Epithelial cell of proximal tubule (primary cell): ENCODE results near the gene SPATS2L. TPM values are rescaled to one million over a fixed set of nuclear protein-coding genes. Genes with fewer than 3 reads are reported as not detected.

Source experiments
- DNase-seq: peaks from one replicate; pipeline ENCODE4 v3.0.0-alpha.2; 2011; ENCODE audit warnings: low read depth
- H3K4me3 ChIP-seq: 2 replicates; pipeline ENCODE4 v1.5.1; 2011; ENCODE audit warnings: low read depth, mild to moderate bottlenecking, low read length
- total RNA-seq: library from RNA; depleted of rRNA; stranded (reverse); fragments of >200 nt; gene quantifications from 2 replicates; pipeline ENCODE4 v1.2.3, GENCODE V29; 2015
- TF ChIP-seq, protein P1 (sequence below): conservative IDR thresholded peaks from 2 replicates; pipeline ENCODE4 v1.5.1; 2012; ENCODE audit warnings: low read depth, mild to moderate bottlenecking, low read length

SPATS2L gene
- total RNA-seq, 1 donor from 2014 or later = 93.9 TPM

DNA sequence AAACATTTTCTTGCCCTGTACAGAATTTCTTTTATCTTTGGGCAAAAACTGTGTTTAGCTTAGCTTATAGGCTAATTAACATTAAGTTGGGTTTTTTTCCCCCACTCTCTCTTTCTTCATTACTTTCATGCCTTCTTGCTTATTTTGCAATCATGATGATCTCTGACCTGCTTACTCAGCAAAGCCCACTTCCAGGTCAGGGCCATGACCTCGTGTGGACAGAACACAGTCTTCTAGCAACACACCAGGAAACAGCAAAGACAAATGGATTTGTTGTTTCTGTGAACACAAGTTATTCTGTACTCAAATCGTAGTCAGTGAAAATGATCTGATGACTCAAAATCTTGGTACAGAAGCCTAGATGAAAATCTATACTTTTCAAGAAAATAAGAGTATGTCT is 60.7 kb downstream of the SPATS2L start:
- TF ChIP-seq, protein P1, sequence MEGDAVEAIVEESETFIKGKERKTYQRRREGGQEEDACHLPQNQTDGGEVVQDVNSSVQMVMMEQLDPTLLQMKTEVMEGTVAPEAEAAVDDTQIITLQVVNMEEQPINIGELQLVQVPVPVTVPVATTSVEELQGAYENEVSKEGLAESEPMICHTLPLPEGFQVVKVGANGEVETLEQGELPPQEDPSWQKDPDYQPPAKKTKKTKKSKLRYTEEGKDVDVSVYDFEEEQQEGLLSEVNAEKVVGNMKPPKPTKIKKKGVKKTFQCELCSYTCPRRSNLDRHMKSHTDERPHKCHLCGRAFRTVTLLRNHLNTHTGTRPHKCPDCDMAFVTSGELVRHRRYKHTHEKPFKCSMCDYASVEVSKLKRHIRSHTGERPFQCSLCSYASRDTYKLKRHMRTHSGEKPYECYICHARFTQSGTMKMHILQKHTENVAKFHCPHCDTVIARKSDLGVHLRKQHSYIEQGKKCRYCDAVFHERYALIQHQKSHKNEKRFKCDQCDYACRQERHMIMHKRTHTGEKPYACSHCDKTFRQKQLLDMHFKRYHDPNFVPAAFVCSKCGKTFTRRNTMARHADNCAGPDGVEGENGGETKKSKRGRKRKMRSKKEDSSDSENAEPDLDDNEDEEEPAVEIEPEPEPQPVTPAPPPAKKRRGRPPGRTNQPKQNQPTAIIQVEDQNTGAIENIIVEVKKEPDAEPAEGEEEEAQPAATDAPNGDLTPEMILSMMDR = no peak
- peak; percentile 62 for DNase-seq
- H3K4me3 ChIP-seq = no peak overlapping the region

DNA sequence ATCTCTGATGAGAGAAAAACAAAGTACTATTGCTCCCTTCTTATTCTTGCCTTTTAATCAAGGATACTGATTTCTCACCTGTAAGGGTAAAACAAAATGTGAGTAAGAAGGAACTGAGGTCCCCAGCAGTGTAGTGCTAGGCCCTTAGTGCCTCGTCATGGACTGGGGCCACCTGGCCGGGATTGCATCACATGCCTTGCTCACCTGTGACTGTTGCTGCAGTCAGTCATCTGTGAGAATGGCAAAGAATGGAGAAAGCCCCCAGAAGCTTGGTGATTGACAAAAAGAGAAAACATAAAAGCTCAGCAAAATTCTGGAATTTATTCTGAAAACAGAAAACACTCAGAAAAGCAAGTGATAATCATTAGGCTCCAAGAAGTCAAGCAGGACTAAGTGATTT is 63.4 kb downstream of the SPATS2L start:
- no peak for DNase-seq
- no peak overlapping the region for H3K4me3 ChIP-seq
- TF ChIP-seq, protein P1 = no peak

DNA sequence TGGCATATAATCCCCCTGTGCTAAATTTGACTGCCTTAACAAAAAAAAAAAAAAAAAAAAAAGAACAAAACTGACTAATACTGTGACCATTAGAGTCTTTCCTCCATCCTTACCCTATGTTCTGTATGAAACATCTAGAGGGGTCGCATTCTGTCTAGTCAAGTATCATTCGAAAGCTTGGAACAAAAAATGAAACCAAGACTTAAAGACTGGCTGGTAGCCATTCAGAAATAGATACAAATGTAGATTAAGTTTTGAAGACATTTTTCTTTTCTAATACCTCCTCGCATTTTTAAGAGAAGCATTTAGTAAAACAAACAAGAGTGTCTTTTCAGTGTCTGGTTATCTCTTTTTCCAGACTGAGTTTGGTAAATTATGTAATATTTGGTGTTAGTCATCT is 66.7 kb downstream of the SPATS2L start:
- H3K4me3 ChIP-seq = no peak overlapping the region
- TF ChIP-seq, protein P1 = no peak
- DNase-seq = no peak

DNA sequence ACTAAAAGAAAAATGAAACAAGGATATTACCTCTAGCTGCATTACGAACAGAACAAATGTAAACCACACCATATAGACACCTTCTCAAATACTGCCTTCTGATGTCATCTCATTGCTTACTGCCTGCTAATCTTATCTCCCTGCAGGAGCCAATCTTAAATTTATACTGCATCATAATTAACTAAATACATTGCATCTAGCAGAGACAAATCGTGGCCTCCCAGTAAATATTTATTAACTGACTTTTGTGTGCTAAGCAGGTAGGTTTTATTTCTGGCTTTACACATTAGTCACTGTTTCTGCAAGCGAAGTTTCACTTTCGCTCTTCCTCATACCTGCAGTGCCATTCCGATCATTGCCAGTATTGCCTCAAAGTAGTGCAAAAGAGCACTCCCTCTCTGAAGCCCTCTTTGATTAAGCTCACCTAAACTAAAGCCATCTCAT is 67.5 kb downstream of the SPATS2L start:
- DNase-seq = no peak
- TF ChIP-seq, protein P1 = no peak
- peak overlapping the region; percentile 28 for H3K4me3 ChIP-seq

DNA sequence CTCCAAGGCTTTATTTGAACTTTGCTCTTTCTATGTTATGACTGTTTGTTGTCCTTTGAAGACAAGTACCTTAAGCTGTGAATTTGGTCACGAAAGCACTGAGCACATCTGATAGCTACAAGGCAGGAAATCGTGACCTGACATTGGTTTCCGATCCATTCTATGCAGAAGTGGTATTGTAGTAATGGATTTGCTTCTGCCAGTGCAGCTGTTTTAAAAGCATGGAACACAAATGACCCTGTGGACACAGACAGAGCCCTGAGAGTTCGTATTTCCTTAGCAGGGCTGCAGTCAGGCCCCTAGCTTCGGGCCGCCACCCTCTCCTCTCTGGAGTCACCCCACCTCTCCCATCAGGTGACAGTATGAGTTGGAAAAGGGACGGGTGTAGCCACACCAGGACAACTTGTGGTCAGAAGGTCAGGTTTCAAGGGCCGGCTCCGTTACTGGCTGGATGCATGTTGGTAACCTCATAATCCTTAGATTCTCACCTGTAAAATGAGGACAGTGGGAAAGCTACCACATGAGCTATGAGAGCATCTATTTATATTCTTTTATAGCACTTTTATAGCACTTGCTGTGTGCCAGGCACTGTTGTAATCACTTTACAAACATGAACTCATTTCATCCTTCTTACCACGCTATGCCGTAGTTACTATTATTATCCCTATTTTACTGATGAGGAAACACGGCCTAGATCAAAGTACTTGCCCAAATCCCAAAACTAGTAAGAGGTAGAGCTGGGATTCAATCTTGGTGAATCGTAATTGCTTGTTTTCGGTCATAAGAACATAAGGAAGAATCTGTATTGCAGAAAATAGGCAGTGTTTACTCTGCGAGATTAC is 70.2 kb downstream of the SPATS2L start:
- no peak for DNase-seq
- TF ChIP-seq, protein P1 = no peak

DNA sequence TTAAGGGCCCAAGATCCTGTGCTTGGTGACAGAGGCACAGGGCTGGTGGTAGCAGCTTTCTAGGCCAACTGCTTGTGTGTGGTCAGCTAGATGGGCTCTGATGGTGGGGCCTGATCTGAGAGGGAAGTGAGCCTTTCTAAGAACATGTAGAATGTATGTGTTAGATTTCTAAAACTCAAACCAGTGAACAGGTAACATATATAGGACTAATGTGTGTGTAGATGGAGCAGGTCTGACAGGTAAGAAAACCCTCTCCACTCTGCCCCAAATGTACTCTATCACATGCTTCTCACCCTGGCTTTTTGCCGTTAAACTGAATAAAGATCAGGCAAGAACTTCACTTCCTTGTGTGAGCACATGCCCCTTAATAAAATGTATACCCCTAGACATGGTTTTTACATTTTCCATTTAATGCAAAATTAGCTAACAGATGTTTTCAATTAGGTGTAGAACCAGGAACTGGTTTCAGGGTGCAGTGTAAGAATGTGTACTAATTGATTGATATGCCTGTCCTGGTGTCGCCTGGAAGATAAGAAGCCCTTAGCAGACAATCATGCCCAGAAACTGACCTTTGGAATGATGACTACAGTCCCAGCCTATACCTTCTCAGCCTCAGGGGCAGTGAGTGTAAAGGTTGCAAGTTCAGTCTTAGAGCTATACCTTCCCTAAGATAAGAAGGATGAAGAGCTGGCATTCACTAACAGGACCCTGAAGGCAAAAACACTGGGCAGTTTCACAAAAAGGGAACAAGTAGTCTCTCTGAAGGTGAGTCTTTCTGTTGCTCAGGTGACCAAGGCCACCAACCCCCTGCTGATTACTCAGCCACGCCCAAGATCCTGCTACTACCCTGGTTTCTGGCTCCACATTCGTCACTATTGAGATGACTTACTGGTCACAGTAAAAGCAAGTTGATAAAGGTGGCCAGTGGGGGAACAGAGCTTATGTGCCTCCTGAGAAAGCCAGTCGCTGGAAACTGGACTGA is 71.2 kb downstream of the SPATS2L start:
- no peak for DNase-seq

More for the DNA sequence above, 70.2 kb downstream of the SPATS2L start:
- no peak overlapping the region for H3K4me3 ChIP-seq

More for the DNA sequence above, 71.2 kb downstream of the SPATS2L start:
- TF ChIP-seq, protein P1 = no peak
- peak overlapping the region; percentile 44 for H3K4me3 ChIP-seq
